Stomach (tissue), 9 donors: ENCODE measurements around the gene PLAGL1. TPM values are rescaled to one million over a fixed set of nuclear protein-coding genes. Genes with fewer than 3 reads are reported as not detected.

Experiments used
- DNase-seq, 2 donors: peaks; one replicate each; pipeline versions ENCODE4 v3.0.0 to v3.0.0-alpha.2; 2013 to 2019
- H3K27ac ChIP-seq, 5 donors: fragments of 200-600 bp in 4 of 5; sonication (generic) in 4 of 5; one replicate each; pipeline ENCODE4 v1.5.1; 2013 to 2019; ENCODE audit warnings: mild to moderate bottlenecking in 1 of 5, moderate library complexity in 1 of 5
- H3K27me3 ChIP-seq, 3 donors: fragments of 200-600 bp; sonication (generic); one replicate each; pipeline ENCODE4 v1.5.1; 2017 to 2019; ENCODE audit warnings: mixed run types in 1 of 3
- H3K36me3 ChIP-seq, 4 donors: fragments of 200-600 bp; sonication (generic); 1 replicate in 3 of 4; 2 replicates in 1 of 4; pipeline ENCODE4 v1.5.1; 2016 to 2019
- H3K4me1 ChIP-seq, 4 donors: fragments of 200-600 bp; sonication (generic); one replicate each; pipeline ENCODE4 v1.5.1; 2016 to 2019
- H3K4me3 ChIP-seq, 4 donors: fragments of 200-600 bp; sonication (generic) in 3 of 4; one replicate each; pipeline ENCODE4 v1.5.1; 2016 to 2019; ENCODE audit warnings: mild to moderate bottlenecking in 1 of 4
- H3K9me3 ChIP-seq, 4 donors: fragments of 200-600 bp; sonication (generic); one replicate each; pipeline ENCODE4 v1.5.1; 2016 to 2019
- EP300 ChIP-seq: sonication (generic); formaldehyde crosslinking; IDR thresholded peaks from one replicate; pipeline ENCODE4 v1.6.1; 2017; ENCODE audit warnings: antibody characterized with exemption
- POLR2A ChIP-seq, 4 donors: fragments of 450-650 bp; IDR thresholded peaks; one replicate each; pipeline ENCODE4 v1.6.1; 2016; ENCODE audit warnings: antibody characterized with exemption in 4 of 4, control low read depth in 2 of 4, mild to moderate bottlenecking in 1 of 4, moderate library complexity in 1 of 4
- POLR2AphosphoS5 ChIP-seq, 3 donors: sonication (generic); formaldehyde crosslinking; IDR thresholded peaks; one replicate each; pipeline ENCODE4 v1.6.1; 2016; ENCODE audit warnings: antibody characterized with exemption in 3 of 3
- WGBS, 5 donors: extraction: QIAGEN DNeasy Blood & Tissue Kit in 3 of 5; methylation state at CpG; one replicate each; pipeline versions ENCODE4 v1.1.5 to v1.1.7; 2013 to 2018; 5-methylcytosine and 5-hydroxymethylcytosine counted together
- intact Hi-C: fragments of 100-400 bp; cut with DNase I; formaldehyde crosslinking; loops from one replicate; pipeline ENCODE4 v1.15.1; 2023; ENCODE audit warnings: low total_unique reads
- polyA plus RNA-seq, 3 donors: library from polyadenylated mRNA; stranded (reverse); fragments of 200-250 nt; gene quantifications; one replicate each; pipeline ENCODE4 v1.2.3, GENCODE V29; 2013
- total RNA-seq, 5 donors: library from RNA; depleted of rRNA; stranded (reverse); fragments of >200 nt; gene quantifications; one replicate each; pipeline versions ENCODE4 v1.1.0 to v1.2.3, GENCODE V29; 2014 to 2016
- TF ChIP-seq, protein P1 (sequence below), 7 experiments: fragments of 450-650 bp in 4 of 7; fragments of 200-600 bp in 3 of 7; sonication (generic) in 3 of 7; IDR thresholded peaks; one replicate each; pipeline ENCODE4 v1.5.1; 2016 to 2019; ENCODE audit warnings: antibody characterized with exemption in 7 of 7, control low read depth in 2 of 7, mild to moderate bottlenecking in 1 of 7
- donor health status: healthy with polysubstance abuse.
- donor health status: Bipolar disorder and iron deficiency.
- donor health status: healthy.

The PLAGL1 gene
- total and polyA plus RNA-seq, 8 donors = 11.2 to 94.9 (median 19.2) TPM

GRCh38 chr6:143966312-143966711, 41.7 kb downstream of the PLAGL1 start:
- no peak for TF ChIP-seq POLR2AphosphoS5 (IDR thresholded peaks at IDR 0.05)
- TF ChIP-seq, protein P1, sequence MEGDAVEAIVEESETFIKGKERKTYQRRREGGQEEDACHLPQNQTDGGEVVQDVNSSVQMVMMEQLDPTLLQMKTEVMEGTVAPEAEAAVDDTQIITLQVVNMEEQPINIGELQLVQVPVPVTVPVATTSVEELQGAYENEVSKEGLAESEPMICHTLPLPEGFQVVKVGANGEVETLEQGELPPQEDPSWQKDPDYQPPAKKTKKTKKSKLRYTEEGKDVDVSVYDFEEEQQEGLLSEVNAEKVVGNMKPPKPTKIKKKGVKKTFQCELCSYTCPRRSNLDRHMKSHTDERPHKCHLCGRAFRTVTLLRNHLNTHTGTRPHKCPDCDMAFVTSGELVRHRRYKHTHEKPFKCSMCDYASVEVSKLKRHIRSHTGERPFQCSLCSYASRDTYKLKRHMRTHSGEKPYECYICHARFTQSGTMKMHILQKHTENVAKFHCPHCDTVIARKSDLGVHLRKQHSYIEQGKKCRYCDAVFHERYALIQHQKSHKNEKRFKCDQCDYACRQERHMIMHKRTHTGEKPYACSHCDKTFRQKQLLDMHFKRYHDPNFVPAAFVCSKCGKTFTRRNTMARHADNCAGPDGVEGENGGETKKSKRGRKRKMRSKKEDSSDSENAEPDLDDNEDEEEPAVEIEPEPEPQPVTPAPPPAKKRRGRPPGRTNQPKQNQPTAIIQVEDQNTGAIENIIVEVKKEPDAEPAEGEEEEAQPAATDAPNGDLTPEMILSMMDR (IDR thresholded peaks at IDR 0.05) = no peak
- no peak for TF ChIP-seq POLR2A (IDR thresholded peaks at IDR 0.05)
- TF ChIP-seq EP300 = no peak
- H3K27me3 ChIP-seq = no peaks in the 10 kb centered on the region
- H3K36me3 ChIP-seq = no peaks in the 10 kb centered on the region
- H3K9me3 ChIP-seq = no peaks in the 10 kb centered on the region
- no peak overlapping the region for H3K27ac ChIP-seq
- 73 to 93% (median 85%) methylated on average over 1 of the region's 1 CpG for WGBS, 5 donors
- peaks cover 0 to 24% (median 18%) of the 10 kb centered on the region in 4 donors for H3K4me1 ChIP-seq
- intact Hi-C loops = no loop called here
- H3K4me3 ChIP-seq = no peak overlapping the region
- no peak for DNase-seq

DNA sequence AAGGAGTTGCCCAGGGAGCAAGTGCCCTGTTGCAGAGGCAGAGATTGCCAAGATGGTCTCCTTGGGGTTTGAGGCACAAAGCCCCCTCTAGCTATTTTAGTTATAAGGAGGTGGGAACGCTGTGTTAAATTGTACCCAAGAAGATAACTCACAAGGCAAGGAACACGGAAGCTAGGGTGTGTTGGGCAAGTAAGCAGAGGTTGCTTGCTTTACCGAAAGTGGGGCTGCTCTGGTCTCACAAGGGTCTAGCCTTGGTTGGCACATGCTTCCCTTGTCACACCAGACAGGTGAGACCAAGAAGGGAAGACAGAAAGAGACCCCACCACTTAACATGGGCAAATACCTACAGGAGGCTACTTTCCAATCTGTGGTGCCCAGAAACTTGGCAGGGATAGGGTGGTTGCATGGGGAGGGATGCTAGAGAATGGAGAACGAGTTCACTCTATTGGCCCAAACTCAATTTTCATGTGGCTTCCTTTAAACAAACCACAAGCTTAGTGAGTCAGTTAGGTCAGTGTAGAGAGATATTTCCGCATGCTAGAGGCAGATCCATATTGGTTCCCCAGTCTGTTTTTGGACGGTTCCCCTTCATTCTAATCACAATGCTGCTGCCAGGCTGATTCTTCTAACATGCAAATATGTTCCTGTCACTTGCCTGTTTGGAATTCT, 42.4 kb downstream of the PLAGL1 start:
- WGBS, 5 donors = 61 to 75% (median 69%) methylated on average over 6 of the region's 6 CpGs
- TF ChIP-seq POLR2AphosphoS5 (IDR thresholded peaks at IDR 0.05) = no peak
- TF ChIP-seq EP300 = no peak
- TF ChIP-seq POLR2A (IDR thresholded peaks at IDR 0.05) = no peak
- TF ChIP-seq, protein P1 (IDR thresholded peaks at IDR 0.05) = no peak
- intact Hi-C loops = no loop called here
- H3K27ac ChIP-seq = no peak overlapping the region
- no peak for DNase-seq
- H3K4me3 ChIP-seq = no peak overlapping the region
- H3K36me3 ChIP-seq = no peaks in the 10 kb centered on the region
- peaks cover 0 to 19% (median 15%) of the 10 kb centered on the region in 4 donors for H3K4me1 ChIP-seq
- no peaks in the 10 kb centered on the region for H3K27me3 ChIP-seq
- no peaks in the 10 kb centered on the region for H3K9me3 ChIP-seq

- TF ChIP-seq POLR2A (IDR thresholded peaks at IDR 0.05) (no peak), POLR2AphosphoS5 (IDR thresholded peaks at IDR 0.05) (no peak), EP300 (no peak)
- TF ChIP-seq, protein P1 (IDR thresholded peaks at IDR 0.05) = no peak
- H3K36me3 ChIP-seq = no peaks in the 10 kb centered on the region
- intact Hi-C loops = no loop called here
- no peaks in the 10 kb centered on the region for H3K27me3 ChIP-seq
- H3K4me3 ChIP-seq = no peak overlapping the region
- no peak overlapping the region for H3K27ac ChIP-seq
- H3K9me3 ChIP-seq = no peaks in the 10 kb centered on the region
- 42 to 48% (median 44%) methylated on average over 6 of the region's 6 CpGs for WGBS, 5 donors
- DNase-seq = peak in 1 of 2 donors; percentile 55
- peaks cover 0 to 16% (median 14%) of the 10 kb centered on the region in 4 donors for H3K4me1 ChIP-seq
These were observed 43.4 kb downstream of the PLAGL1 start for GRCh38 chr6:143964674-143965081.

GRCh38 chr6:143963158-143963919, 44.7 kb downstream of the PLAGL1 start:
- TF ChIP-seq, protein P1 (IDR thresholded peaks at IDR 0.05) = no peak
- TF ChIP-seq POLR2A (IDR thresholded peaks at IDR 0.05) = no peak
- no peak for TF ChIP-seq EP300
- TF ChIP-seq POLR2AphosphoS5 (IDR thresholded peaks at IDR 0.05) = no peak
- intact Hi-C loops = no loop called here
- H3K27me3 ChIP-seq = no peaks in the 10 kb centered on the region
- DNase-seq = no peak
- H3K36me3 ChIP-seq = peaks cover 0 to 10% (median 0%) of the 10 kb centered on the region in 4 donors
- 72 to 89% (median 80%) methylated on average over 7 of the region's 7 CpGs for WGBS, 5 donors
- no peaks in the 10 kb centered on the region for H3K9me3 ChIP-seq
- H3K27ac ChIP-seq = peak overlapping the region in 1 of 5 donors; percentile 19
- peaks cover 0 to 16% (median 12%) of the 10 kb centered on the region in 4 donors for H3K4me1 ChIP-seq
- H3K4me3 ChIP-seq = no peak overlapping the region
